ENCODE measurements around the gene MBD3L2B. TPM values are rescaled to one million over a fixed set of nuclear protein-coding genes. Genes with fewer than 3 reads are reported as not detected.

The MBD3L2B gene
- total and polyA plus RNA-seq, 2 experiments from 2014 or later: not detected

DNA sequence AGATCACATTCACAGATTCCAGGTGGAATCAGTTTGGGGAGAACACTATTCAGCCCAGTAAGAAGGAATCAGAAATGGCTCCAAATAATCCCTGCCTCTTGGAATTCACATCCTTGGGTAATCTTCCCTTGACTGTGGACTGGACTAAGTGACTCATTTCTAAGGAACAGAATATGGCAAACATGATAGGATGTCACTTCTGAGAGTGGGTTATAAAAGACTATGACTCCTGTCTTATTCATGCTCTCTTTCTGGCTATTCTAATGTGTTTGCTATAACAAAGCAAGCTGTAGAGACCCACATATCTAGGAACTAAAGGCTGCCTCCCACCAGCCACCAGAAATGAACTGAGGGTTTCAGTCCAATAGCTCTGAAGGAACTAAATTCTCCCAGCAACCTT is 37.8 kb downstream of the MBD3L2B start:
- Mint-ChIP-seq H3K4me1 (no peaks in the 10 kb centered on the region), H3K36me3 (ENCODE audit: low read depth) (peaks cover 31% of the 10 kb centered on the region), H3K4me3 (no peak overlapping the region), H3K27ac (no peak overlapping the region), H3K27me3 (ENCODE audit: insufficient read depth, low read depth, poor library complexity) (peaks cover 3% of the 10 kb centered on the region), H3K9me3 (peaks cover 92% of the 10 kb centered on the region)
- Histone ChIP-seq H3K9me2 (ENCODE audit: insufficient read depth) (no peaks in the 10 kb centered on the region), H4K20me1 (replicated peaks; ENCODE audit: insufficient read depth) (no peaks in the 10 kb centered on the region), H3K36me3 (ENCODE audit: insufficient read depth) (no peaks in the 10 kb centered on the region; the same call in 1 of the 2 replicates), H3K79me2 (replicated peaks; ENCODE audit: insufficient read depth) (no peaks in the 10 kb centered on the region), H3K27ac (ENCODE audit: low read depth) (no peak overlapping the region), H2AFZ (no peak overlapping the region), H3K4me3 (no peak overlapping the region), H3K27me3 (ENCODE audit: insufficient read depth) (no peaks in the 10 kb centered on the region), H3K4me1 (ENCODE audit: insufficient read depth) (no peaks in the 10 kb centered on the region), H3K4me2 (no peak overlapping the region), H3F3A (replicated peaks; ENCODE audit: low read depth) (no peaks in the 10 kb centered on the region)
- no peak for DNase-seq (ENCODE audit: low spot score)
- no peak for ATAC-seq
- no peak for TF ChIP-seq ZNF331 (CRISPR knock-in tag; IDR thresholded peaks at IDR 0.05; ENCODE audit: low read depth)
- no peak for TF ChIP-seq POLR2AphosphoS5 (IDR thresholded peaks at IDR 0.05; ENCODE audit: low read depth)
- TF ChIP-seq, protein P1, sequence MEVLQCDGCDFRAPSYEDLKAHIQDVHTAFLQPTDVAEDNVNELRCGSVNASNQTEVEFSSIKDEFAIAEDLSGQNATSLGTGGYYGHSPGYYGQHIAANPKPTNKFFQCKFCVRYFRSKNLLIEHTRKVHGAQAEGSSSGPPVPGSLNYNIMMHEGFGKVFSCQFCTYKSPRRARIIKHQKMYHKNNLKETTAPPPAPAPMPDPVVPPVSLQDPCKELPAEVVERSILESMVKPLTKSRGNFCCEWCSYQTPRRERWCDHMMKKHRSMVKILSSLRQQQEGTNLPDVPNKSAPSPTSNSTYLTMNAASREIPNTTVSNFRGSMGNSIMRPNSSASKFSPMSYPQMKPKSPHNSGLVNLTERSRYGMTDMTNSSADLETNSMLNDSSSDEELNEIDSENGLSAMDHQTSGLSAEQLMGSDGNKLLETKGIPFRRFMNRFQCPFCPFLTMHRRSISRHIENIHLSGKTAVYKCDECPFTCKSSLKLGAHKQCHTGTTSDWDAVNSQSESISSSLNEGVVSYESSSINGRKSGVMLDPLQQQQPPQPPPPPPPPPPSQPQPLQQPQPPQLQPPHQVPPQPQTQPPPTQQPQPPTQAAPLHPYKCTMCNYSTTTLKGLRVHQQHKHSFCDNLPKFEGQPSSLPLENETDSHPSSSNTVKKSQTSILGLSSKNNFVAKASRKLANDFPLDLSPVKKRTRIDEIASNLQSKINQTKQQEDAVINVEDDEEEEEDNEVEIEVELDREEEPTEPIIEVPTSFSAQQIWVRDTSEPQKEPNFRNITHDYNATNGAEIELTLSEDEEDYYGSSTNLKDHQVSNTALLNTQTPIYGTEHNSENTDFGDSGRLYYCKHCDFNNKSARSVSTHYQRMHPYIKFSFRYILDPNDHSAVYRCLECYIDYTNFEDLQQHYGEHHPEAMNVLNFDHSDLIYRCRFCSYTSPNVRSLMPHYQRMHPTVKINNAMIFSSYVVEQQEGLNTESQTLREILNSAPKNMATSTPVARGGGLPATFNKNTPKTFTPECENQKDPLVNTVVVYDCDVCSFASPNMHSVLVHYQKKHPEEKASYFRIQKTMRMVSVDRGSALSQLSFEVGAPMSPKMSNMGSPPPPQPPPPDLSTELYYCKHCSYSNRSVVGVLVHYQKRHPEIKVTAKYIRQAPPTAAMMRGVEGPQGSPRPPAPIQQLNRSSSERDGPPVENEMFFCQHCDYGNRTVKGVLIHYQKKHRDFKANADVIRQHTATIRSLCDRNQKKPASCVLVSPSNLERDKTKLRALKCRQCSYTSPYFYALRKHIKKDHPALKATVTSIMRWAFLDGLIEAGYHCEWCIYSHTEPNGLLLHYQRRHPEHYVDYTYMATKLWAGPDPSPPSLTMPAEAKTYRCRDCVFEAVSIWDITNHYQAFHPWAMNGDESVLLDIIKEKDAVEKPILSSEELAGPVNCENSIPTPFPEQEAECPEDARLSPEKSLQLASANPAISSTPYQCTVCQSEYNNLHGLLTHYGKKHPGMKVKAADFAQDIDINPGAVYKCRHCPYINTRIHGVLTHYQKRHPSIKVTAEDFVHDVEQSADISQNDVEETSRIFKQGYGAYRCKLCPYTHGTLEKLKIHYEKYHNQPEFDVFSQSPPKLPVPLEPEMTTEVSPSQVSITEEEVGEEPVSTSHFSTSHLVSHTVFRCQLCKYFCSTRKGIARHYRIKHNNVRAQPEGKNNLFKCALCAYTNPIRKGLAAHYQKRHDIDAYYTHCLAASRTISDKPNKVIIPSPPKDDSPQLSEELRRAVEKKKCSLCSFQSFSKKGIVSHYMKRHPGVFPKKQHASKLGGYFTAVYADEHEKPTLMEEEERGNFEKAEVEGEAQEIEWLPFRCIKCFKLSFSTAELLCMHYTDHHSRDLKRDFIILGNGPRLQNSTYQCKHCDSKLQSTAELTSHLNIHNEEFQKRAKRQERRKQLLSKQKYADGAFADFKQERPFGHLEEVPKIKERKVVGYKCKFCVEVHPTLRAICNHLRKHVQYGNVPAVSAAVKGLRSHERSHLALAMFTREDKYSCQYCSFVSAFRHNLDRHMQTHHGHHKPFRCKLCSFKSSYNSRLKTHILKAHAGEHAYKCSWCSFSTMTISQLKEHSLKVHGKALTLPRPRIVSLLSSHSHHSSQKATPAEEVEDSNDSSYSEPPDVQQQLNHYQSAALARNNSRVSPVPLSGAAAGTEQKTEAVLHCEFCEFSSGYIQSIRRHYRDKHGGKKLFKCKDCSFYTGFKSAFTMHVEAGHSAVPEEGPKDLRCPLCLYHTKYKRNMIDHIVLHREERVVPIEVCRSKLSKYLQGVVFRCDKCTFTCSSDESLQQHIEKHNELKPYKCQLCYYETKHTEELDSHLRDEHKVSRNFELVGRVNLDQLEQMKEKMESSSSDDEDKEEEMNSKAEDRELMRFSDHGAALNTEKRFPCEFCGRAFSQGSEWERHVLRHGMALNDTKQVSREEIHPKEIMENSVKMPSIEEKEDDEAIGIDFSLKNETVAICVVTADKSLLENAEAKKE (CRISPR knock-in tag; IDR thresholded peaks at IDR 0.05): no peak
- no peak for TF ChIP-seq ZNF114 (CRISPR knock-in tag; IDR thresholded peaks at IDR 0.05)
- no peak for TF ChIP-seq REST (IDR thresholded peaks at IDR 0.05; ENCODE audit: unreplicated experiment)
- no peak for TF ChIP-seq JUNB (IDR thresholded peaks at IDR 0.05; ENCODE audit: unreplicated experiment)
- TF ChIP-seq ETS1 (IDR thresholded peaks at IDR 0.05): no peak
- TF ChIP-seq EZH2 (IDR thresholded peaks at IDR 0.05; ENCODE audit: low read depth, unreplicated experiment): no peak
